OCI-LY3 (cell line): ENCODE data around the gene TRIM63.

Experiments
- H2AFZ ChIP-seq: fragments of 200-600, 300-600 bp; shearing (Covaris generic); 2 replicates; pipeline ENCODE4 v1.6.0; 2014; ENCODE audit warnings: antibody characterized with exemption, low read depth, low read length
- H3K27ac ChIP-seq: fragments of 200-600, 300-600 bp; sonication (generic); 2 replicates; pipeline ENCODE4 v1.5.1; 2014; ENCODE audit warnings: mild to moderate bottlenecking, low read length, moderate library complexity, mixed read lengths
- H3K27me3 ChIP-seq: fragments of 200-600, 300-600 bp; sonication (generic); 2 replicates; pipeline ENCODE4 v1.6.1; 2014; ENCODE audit warnings: low read depth, low read length, mixed read lengths
- H3K36me3 ChIP-seq: fragments of 200-600, 300-600 bp; sonication (generic); replicated peaks from 2 replicates; pipeline ENCODE3; 2014; ENCODE audit warnings: low read depth, low read length, mixed read lengths
- H3K4me1 ChIP-seq: fragments of 300-600, 200-600 bp; sonication (generic); 2 replicates; pipeline ENCODE4 v1.6.1; 2014; ENCODE audit warnings: low read length, mixed read lengths
- H3K4me2 ChIP-seq: fragments of 200-600, 300-600 bp; sonication (generic); 2 replicates; pipeline ENCODE4 v1.6.1; 2014; ENCODE audit warnings: low read length, mixed read lengths
- H3K4me3 ChIP-seq: fragments of 300-600, 200-600 bp; sonication (generic); 2 replicates; pipeline ENCODE4 v1.5.1; 2014; ENCODE audit warnings: antibody characterized with exemption, mild to moderate bottlenecking, low read length, moderate library complexity
- H3K79me2 ChIP-seq: fragments of 300-600, 200-600 bp; shearing (Covaris generic); 2 replicates; pipeline ENCODE4 v1.6.1; 2014; ENCODE audit warnings: mild to moderate bottlenecking, low read length, mixed read lengths
- H3K9ac ChIP-seq: fragments of 300-600, 200-600 bp; shearing (Covaris generic); 2 replicates; pipeline ENCODE4 v1.6.0; 2014; ENCODE audit warnings: mild to moderate bottlenecking, low read length, moderate library complexity
- H3K9me3 ChIP-seq: fragments of 200-600, 300-600 bp; shearing (Covaris generic); 2 replicates; pipeline ENCODE4 v1.6.1; 2014; ENCODE audit warnings: low read length, mixed read lengths; ENCODE audit not compliant: insufficient read depth
- H4K20me1 ChIP-seq: fragments of 200-600, 300-600 bp; sonication (generic); 2 replicates; pipeline ENCODE4 v1.6.1; 2016; ENCODE audit warnings: low read length, mixed read lengths; ENCODE audit not compliant: insufficient read depth
- CTCF ChIP-seq: fragments of 200-600, 300-600 bp; sonication (generic); IDR thresholded peaks from 2 replicates; pipeline ENCODE4 v1.5.1; 2014; ENCODE audit warnings: antibody characterized with exemption, low read length, low read depth
- EZH2phosphoT487 ChIP-seq: fragments of 200-600 bp; shearing (Covaris generic); IDR thresholded peaks from 2 replicates; pipeline ENCODE4 v1.6.1; 2018; ENCODE audit warnings: antibody characterized with exemption, mixed run types, low read depth

TRIM63 gene

GRCh38 chr1:26029864-26030481 is 37.5 kb downstream of the TRIM63 start:
- Histone ChIP-seq H3K79me2 (no peaks in the 10 kb centered on the region), H3K36me3 (no peaks in the 10 kb centered on the region), H3K4me1 (no peaks in the 10 kb centered on the region), H3K4me2 (no peak overlapping the region), H3K9ac (no peak overlapping the region), H3K4me3 (no peak overlapping the region), H3K27me3 (no peaks in the 10 kb centered on the region), H2AFZ (no peak overlapping the region), H3K9me3 (no peaks in the 10 kb centered on the region), H3K27ac (no peak overlapping the region), H4K20me1 (no peaks in the 10 kb centered on the region)
- TF ChIP-seq EZH2phosphoT487 (no peak), CTCF (peak; percentile 16; the same call in 1 of the 2 replicates)

DNA sequence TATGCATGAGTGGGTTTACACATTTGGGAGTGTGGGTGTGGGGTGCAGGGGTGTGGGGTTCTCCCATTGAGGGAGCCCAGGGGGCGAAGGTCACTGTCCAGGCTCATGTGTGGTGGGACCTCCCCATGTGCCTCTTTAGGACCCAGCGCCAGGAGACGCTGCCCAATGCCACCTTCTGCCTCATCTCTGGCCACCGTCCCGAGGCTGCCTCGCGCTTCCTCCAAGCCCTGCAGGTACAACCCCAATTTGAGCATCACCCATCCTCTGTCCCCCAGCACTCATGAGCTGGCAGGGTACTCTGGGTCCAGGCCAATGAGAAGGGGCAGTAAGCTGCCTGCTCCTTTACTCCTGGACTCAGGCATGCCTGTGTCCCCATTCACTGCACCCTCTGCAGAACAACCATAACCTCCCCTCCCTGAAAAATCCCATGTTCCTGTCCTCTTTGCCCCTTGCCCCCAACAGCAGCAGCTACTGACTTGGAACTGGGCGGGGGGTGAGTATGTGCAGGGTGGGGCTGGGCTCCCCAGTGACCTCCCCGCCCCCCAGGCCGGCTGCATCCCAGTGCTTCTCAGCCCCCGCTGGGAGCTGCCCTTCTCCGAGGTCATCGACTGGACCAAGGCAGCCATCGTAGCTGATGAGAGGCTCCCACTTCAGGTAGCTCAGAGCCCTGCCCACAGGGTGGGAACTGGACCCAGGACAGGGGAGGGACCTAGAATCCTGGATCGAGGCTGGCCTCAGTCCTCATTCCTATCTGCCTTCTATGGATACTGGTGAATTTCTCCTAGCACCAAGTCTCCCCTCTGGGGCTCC is 38.2 kb downstream of the TRIM63 start:
- Histone ChIP-seq H3K4me3 (no peak overlapping the region), H3K27ac (no peak overlapping the region), H3K36me3 (no peaks in the 10 kb centered on the region), H4K20me1 (no peaks in the 10 kb centered on the region), H3K9me3 (no peaks in the 10 kb centered on the region), H3K79me2 (no peaks in the 10 kb centered on the region), H3K4me1 (no peaks in the 10 kb centered on the region), H3K4me2 (no peak overlapping the region), H3K9ac (no peak overlapping the region), H2AFZ (no peak overlapping the region), H3K27me3 (no peaks in the 10 kb centered on the region; the same call in 1 of the 2 replicates)
- TF ChIP-seq EZH2phosphoT487 = no peak
- TF ChIP-seq CTCF = no peak

GRCh38 chr1:26028490-26028980 is 38.9 kb downstream of the TRIM63 start:
- H4K20me1 ChIP-seq = no peaks in the 10 kb centered on the region
- H3K4me3 ChIP-seq = no peak overlapping the region
- no peaks in the 10 kb centered on the region for H3K79me2 ChIP-seq
- no peaks in the 10 kb centered on the region; the same call in 1 of the 2 replicates for H3K27me3 ChIP-seq
- H3K36me3 ChIP-seq = no peaks in the 10 kb centered on the region
- H3K9me3 ChIP-seq = no peaks in the 10 kb centered on the region
- no peak overlapping the region for H3K4me2 ChIP-seq
- H3K27ac ChIP-seq = no peak overlapping the region
- TF ChIP-seq EZH2phosphoT487 (no peak), CTCF (no peak)
- no peaks in the 10 kb centered on the region for H3K4me1 ChIP-seq
- H2AFZ ChIP-seq = no peak overlapping the region
- H3K9ac ChIP-seq = no peak overlapping the region
